Activated CD8-positive, alpha-beta T cell treated with anti-CD3 and anti-CD28 coated beads, Interleukin-2, amount 10 ng/mL, durations not matched to agents 7 days and 5 days (primary cell): ENCODE data around the gene UBA7. TPM values are rescaled to one million over a fixed set of nuclear protein-coding genes. Genes with fewer than 3 reads are reported as not detected.

Experiments
- ATAC-seq: fragments of 150-1000 bp; cut with Tn5 transposase; one replicate; pipeline ENCODE4 v1.10.0; 2021; ENCODE audit warnings: moderate library complexity
- CTCF ChIA-PET: fragments of 350-600 bp; sonication (Branson Sonifier 250); formaldehyde crosslinking; loops from one replicate; lab custom pipeline; 2021; ENCODE audit warnings: antibody characterized with exemption; lab: Charles Lee
- POLR2A ChIA-PET: fragments of 350-600 bp; sonication (Branson Sonifier 250); formaldehyde crosslinking; loops from one replicate; lab custom pipeline; 2021; ENCODE audit warnings: antibody characterized with exemption; lab: Charles Lee
- DNase-seq: peaks from one replicate; pipeline ENCODE4 v3.0.0-alpha.2; 2020
- H3K27ac Mint-ChIP-seq: one replicate; pipeline ENCODE4 v1.8.0; 2021; ENCODE audit warnings: mild to moderate bottlenecking, mixed read lengths
- H3K27me3 Mint-ChIP-seq: one replicate; pipeline ENCODE4 v1.8.0; 2021; ENCODE audit warnings: low read depth, mixed read lengths
- H3K36me3 Mint-ChIP-seq: one replicate; pipeline ENCODE4 v1.8.0; 2021; ENCODE audit warnings: low read depth, mixed read lengths
- H3K4me1 Mint-ChIP-seq: one replicate; pipeline ENCODE4 v1.8.0; 2021; ENCODE audit warnings: low read depth, mixed read lengths
- H3K4me3 Mint-ChIP-seq: one replicate; pipeline ENCODE4 v1.8.0; 2021; ENCODE audit warnings: mild to moderate bottlenecking, mixed read lengths
- H3K9me3 Mint-ChIP-seq: one replicate; pipeline ENCODE4 v1.8.0; 2022; ENCODE audit warnings: mixed read lengths; ENCODE audit not compliant: insufficient read depth
- microRNA-seq: library from miRNA; unstranded; fragments of <30 nt; microRNA quantifications from one replicate; pipeline ENCODE4 v1.2.0, GENCODE V29; 2022
- total RNA-seq, 2 experiments: library from RNA; stranded (reverse); gene quantifications; one replicate each; pipeline ENCODE4 v1.2.3, GENCODE V29; 2021

UBA7 gene
- total RNA-seq, 2 experiments from 2014 or later, result 187 to 208 TPM

DNA sequence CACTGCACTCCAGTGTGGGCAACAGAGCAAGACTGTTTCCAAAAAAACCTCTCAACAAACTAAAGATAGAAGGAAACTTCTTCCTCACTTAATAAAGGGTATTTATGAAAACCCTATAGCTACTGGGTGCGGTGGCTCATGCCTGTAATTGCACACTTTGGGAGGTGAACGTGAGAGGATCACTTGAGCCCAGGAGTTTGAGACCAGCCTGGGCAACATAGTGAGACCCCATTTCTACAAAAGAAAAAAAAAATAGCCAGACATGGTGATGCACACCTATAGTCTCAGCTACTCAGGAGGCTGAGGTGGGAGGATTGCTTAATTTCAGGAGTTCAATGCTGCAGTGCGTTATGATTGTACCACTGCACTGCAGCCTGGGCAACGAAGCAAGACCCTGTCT lies 49.8 kb downstream of the UBA7 start:
- POLR2A ChIA-PET, result no interaction called here
- no peak overlapping the region for H3K4me3 Mint-ChIP-seq

DNA sequence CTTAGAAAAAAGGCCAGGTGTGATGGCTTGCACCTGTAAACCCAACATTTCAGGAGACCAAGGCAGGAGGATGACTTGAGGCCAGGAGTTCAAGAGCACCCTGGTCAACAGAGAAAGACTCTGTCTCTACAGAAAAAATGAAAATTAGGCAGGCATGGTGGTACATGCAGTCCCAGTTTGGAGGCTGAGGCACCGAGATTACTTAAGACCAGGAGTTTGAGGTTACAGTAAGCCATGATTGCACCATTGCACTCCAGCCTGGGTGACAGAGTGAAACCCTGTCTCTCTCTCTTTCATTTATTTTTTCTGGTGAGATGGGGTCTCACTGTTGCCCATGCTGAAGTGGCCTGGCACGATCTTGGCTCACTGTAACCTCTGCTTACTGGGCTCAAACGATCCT lies 52.1 kb downstream of the UBA7 start:
- Mint-ChIP-seq H3K4me1 (no peaks in the 10 kb centered on the region), H3K27ac (no peak overlapping the region), H3K9me3 (no peaks in the 10 kb centered on the region), H3K4me3 (no peak overlapping the region), H3K36me3 (no peaks in the 10 kb centered on the region), H3K27me3 (no peaks in the 10 kb centered on the region)
- POLR2A ChIA-PET, result no interaction called here
- ATAC-seq, result no peak
- DNase-seq, result no peak
- CTCF ChIA-PET, result no interaction called here

More for the DNA sequence above, 49.8 kb downstream of the UBA7 start:
- CTCF ChIA-PET, result no interaction called here
- Mint-ChIP-seq H3K9me3 (no peaks in the 10 kb centered on the region), H3K27me3 (no peaks in the 10 kb centered on the region), H3K36me3 (no peaks in the 10 kb centered on the region), H3K27ac (no peak overlapping the region), H3K4me1 (peaks cover 1% of the 10 kb centered on the region)
- ATAC-seq (no peak), DNase-seq (no peak)

DNA sequence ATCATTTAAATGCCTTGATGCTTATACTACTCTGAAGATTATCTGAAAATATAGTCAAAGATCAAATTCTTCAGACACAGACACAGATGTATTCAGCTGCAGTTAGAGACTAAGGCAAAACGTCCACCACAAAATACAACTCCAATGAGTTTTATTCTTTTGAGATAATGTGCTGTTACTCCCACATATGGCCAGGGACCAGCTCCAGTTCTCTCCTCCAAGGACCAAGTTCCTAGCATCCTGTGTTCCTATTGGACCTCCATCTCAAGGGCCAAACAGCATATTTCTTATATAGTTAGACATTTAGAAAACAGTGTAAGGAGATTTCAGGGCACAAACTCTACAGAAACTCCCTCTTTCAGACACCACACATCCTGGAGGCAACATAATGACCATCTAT lies 54.5 kb downstream of the UBA7 start:
- ChIA-PET POLR2A (no interaction called here), CTCF (no interaction called here)
- H3K36me3 Mint-ChIP-seq, result no peaks in the 10 kb centered on the region
- no peaks in the 10 kb centered on the region for H3K27me3 Mint-ChIP-seq
- H3K4me3 Mint-ChIP-seq, result no peak overlapping the region
- H3K9me3 Mint-ChIP-seq, result no peaks in the 10 kb centered on the region
- DNase-seq (no peak), ATAC-seq (no peak)
- no peaks in the 10 kb centered on the region for H3K4me1 Mint-ChIP-seq
- no peak overlapping the region for H3K27ac Mint-ChIP-seq

DNA sequence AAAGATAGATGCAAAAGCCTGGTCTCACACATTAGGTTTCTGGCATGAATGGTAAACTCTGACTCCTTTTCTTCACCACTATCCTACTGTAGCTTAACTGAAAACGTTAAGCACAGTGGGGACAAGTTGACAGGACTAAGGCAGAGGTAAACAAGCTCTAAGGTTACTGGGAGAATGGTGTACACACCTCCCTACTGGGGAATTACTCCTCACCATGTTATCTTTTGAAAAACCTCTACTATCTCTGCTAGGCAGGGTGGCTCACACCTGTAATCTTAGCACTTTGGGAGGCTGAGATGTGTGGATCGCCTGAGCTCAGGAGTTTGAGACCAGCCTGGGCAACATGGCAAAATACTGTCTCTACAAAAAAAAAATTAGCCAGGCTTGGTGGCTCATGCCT lies 56.6 kb downstream of the UBA7 start:
- Mint-ChIP-seq H3K36me3 (no peaks in the 10 kb centered on the region), H3K27me3 (no peaks in the 10 kb centered on the region), H3K4me3 (no peak overlapping the region), H3K27ac (no peak overlapping the region), H3K9me3 (no peaks in the 10 kb centered on the region), H3K4me1 (no peaks in the 10 kb centered on the region)
- POLR2A ChIA-PET, result no interaction called here
- ATAC-seq, result no peak
- DNase-seq, result no peak
- CTCF ChIA-PET, result no interaction called here

DNA sequence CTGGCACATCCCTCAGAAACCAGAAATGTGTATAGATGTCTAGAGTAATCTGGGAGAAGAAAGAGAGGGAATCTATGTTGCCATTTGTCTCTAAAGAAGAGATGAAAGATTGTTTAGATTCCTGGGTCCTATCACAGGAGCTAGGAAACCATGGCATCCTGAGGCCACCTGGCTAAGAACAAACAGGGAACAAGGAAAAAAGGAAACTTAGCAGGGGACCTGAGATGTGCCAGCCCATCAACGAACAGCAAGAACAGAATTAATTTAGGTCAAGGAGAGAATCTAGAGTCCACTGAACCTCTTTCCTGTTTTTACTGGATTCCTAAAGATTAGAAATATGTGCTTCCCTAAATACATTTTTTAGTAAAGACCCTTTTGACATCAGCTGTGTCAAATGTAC lies 57.7 kb downstream of the UBA7 start:
- no peak overlapping the region for H3K27ac Mint-ChIP-seq
- POLR2A ChIA-PET, result no interaction called here
- H3K9me3 Mint-ChIP-seq, result no peaks in the 10 kb centered on the region
- CTCF ChIA-PET, result no interaction called here
- ATAC-seq, result no peak
- H3K36me3 Mint-ChIP-seq, result no peaks in the 10 kb centered on the region
- no peak for DNase-seq
- H3K27me3 Mint-ChIP-seq, result no peaks in the 10 kb centered on the region
- no peaks in the 10 kb centered on the region for H3K4me1 Mint-ChIP-seq
- H3K4me3 Mint-ChIP-seq, result no peak overlapping the region

Small RNA genes lying within 50 kb of the gene (microRNA-seq; reads per million reads assigned to microRNA genes)
- 2.3 reads per million for gene MIR5193

Other genes starting within 250 kb of the UBA7 start
- 100 to 1,000 TPM; 179 to 192 TPM for gene APEH, start 139.6 kb downstream of the UBA7 start, total RNA-seq
- 1 to 10 TPM; 3.8 to 4.7 TPM for gene MST1, start 124.5 kb downstream of the UBA7 start, total RNA-seq
- gene RNF123, start 124.4 kb downstream of the UBA7 start, total RNA-seq, result 10 to 100 TPM; 36.3 to 45.8 TPM
- 1 to 10 TPM in 1 of 2 experiments, under 1 TPM in 1; 0.95 to 2.0 TPM for gene AMIGO3, start 94.3 kb downstream of the UBA7 start, total RNA-seq
- 10 to 100 TPM; 50.4 to 53.0 TPM for gene GMPPB, start 90.0 kb downstream of the UBA7 start, total RNA-seq
- gene IP6K1, start 27.4 kb downstream of the UBA7 start, total RNA-seq, result 10 to 100 TPM; 37.7 to 38.1 TPM
- not detected for gene CDHR4, start 14.1 kb downstream of the UBA7 start, total RNA-seq
- gene INKA1, start 10.7 kb downstream of the UBA7 start, total RNA-seq, result 1 to 10 TPM; 1.3 to 2.2 TPM
- gene TRAIP, start 42.6 kb upstream of the UBA7 start, total RNA-seq, result 10 to 100 TPM; 32.0 to 32.9 TPM
- not detected for gene CAMKV, start 56.0 kb upstream of the UBA7 start, total RNA-seq
- gene MST1R, start 89.9 kb upstream of the UBA7 start, total RNA-seq, result 1 to 10 TPM; 3.2 to 3.9 TPM
- gene MON1A, start 115.9 kb upstream of the UBA7 start, total RNA-seq, result 10 to 100 TPM; 13.4 to 15.0 TPM
- gene RBM6, start 126.2 kb upstream of the UBA7 start, total RNA-seq, result 100 to 1,000 TPM; 104 to 112 TPM